Measurements from ENCODE around the gene CNTN2.

CNTN2 gene

DNA sequence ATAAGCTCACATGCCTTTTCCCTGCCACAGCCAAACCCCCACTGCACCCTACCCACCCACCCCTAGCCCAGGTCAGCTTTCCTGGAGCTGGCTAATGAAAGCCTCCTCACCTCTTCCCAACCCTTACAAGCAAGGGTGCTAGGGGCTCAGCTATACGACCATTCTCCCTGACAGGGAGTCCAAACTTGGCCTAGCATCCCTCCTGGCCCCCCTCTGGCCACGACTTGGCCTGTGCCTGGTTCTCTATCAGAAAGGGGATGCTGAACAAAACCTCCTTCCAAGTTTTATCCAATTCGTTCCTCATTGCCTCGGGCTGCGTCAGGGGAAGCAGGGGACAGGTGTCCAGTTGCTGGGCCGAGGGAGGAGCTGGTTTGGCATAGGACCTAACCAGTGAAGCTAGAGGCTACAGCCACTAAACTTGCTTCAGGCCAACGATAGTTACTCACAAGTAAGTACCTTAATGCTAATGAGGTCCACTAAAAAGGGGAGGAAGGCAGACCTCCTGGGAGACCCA, 32.7 kb downstream of the CNTN2 start:
- DNase-seq, result no peak

DNA sequence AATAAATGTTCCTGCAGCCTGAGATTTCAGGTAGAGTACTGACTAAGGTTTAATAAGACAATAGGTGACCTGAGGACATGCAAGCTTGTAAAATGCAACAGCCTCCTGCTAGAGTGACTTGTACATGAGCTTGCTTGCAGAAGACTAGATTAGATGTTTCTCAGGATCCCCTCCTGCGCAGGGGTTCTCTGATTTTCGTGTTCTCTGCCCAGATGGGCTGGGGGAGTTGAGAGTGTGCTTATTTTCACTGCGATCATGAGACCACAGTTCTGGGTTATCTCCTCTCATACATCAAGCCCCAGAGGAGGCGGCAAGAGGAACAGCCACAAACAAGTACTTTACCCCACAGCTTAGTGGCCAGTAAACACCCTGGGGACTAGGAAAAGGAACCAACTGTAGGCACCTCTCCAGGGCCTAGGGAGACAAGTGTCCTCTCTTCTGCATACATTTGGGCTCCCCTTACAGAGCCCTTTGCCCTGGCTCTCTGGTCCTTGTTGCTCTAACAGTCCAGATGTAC, 33.3 kb downstream of the CNTN2 start:
- DNase-seq, result no peak

DNA sequence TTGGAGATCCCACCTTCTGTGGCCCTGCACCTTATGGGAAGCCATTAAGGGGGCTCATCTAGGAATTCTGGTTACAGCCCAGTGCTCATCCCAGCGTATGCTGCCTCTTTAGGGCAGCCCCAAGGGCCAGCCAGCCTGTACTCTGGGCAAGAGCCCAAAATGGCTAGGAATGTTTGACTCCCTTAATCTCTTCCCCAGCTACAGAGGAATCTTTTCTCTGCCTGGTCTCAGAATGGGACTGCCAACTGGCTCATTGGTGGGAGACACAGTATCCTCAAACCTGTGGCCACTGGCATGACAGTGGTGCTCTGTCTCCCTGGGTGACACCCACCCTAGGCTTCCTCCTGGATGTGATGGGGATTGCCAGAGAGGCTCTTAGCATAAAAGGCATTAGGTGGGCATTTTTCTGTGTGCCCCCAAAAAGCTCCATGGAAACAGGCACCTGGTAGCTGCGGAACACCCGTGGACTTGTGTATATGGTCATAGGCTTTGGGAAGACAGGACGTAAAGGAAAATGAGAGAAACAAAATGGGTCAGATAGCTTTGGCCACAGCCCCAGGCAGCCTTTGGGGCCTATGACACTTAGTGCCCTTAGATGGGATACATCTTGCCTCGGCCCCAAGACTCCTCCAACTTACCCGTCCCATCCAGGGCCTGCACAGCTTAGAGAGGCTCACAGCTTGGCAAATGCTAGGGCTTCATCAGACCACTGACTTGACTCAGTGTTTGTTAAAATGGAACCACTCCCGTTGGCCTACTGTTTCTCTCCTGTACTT, 34.3 kb downstream of the CNTN2 start:
- no peak for DNase-seq

DNA sequence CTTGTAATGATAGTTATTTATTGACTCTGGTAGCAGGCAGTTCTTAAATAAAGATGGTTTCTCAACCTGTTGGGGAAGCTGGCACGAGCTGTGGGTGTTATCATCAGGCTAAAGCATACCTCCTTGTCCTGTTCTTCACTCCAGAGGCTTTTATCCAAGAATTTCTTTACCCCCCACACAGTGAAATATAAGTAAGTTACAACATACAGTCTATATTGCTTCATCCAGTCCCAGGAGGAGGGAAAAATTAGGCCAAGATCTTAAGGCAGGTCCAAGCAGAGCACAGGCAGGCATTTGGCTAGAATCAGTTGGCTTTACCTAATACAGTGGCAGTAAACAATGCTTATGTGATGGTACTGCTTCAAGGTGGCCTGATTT, 34.9 kb downstream of the CNTN2 start:
- DNase-seq, result no peak

DNA sequence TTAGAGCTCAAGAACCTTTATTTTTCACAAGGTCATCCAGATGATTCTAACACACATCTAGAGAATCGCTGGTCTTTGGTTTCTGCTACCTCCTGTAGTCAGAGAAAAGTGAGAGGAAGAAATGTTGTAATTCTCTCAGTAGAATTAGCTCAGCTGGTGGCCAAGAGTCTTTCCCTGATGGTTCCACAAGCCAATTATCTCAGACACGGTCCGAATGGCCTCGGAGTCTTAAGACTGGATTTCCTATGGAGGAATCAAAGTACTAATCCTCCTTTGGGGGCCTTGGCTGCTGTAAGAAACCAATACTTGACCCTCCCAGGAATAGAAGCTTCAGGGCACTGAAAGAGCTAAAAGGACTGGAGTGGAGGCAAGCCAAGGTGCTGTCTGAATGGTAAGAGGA, 39.4 kb downstream of the CNTN2 start:
- no peak for DNase-seq

DNA sequence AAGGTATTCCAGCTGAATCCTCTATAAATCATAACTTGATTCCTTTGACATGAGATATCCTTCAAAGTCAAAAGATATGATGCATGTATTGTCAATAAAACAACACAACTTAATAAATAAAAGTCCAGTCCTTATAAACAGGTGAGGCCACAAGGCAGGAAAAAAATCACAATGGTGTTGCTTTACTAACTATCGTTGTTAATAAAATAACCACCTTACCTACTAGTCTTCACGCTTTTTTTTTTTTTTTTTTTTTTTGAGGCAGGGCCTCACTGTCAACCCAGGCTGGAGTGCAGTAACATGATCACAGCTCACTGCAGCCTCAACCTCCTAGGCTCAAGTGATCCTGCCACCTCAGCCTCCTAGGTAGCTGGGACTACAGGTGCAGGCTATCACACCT, 41.3 kb downstream of the CNTN2 start, which contains the start of gene TMEM81:
Gene TMEM81, minus strand, starts transcription at position 101 of the 400 bp plus-strand sequence. CDS start 140 bp downstream, outside the sequence.
- DNase-seq, result no peak

DNA sequence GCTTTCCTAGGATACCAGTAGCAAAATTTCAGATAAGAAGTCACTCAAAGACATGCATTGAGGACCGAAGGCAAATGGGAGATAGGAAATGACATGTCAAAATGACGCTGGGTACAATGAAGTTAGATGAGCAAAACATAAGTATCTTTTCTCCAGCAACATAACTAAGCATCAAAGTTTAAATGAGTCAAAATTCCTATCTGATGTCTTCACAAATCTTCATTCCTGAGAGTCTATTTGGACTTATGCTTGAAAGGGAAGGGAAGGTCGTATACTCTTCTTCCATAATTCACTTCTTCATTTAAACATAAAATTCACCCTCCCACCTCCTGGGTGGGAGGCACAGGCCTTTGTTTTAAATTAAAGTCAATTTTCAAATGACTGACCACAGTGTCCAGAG, 45.3 kb downstream of the CNTN2 start:
- DNase-seq, result no peak

DNA sequence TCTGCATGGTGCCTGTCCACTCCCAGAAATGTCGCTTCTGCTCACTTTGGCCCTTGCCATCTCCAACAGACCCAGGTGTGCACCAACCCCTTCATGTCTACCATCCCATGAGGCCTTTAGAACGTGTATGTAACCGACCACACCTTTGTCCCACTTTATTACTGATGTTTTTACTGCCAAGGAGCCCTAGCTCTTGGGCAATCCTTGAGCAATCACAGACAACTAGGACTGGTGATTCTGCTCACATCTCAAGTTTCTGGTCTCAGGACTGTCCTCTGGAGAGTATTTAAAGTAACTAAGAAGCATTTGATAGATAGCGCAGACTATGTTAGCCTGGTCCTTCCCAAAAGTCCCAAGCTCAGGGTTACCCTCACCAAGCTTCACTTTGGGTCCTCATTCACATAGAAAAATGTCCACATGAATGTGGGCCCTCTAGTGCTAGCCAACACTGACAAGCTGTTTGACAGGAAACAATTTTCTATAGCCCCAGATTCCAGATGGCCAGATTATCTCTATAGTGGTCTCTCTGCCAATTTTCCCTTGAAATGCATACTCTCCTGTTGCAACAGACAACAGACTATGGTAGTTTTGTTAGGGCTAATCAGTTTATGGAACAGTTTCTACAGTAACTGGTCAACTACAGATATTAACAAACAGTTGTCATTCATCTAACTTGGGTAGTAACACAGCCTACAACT, 48.2 kb downstream of the CNTN2 start:
- DNase-seq, result no peak

DNA sequence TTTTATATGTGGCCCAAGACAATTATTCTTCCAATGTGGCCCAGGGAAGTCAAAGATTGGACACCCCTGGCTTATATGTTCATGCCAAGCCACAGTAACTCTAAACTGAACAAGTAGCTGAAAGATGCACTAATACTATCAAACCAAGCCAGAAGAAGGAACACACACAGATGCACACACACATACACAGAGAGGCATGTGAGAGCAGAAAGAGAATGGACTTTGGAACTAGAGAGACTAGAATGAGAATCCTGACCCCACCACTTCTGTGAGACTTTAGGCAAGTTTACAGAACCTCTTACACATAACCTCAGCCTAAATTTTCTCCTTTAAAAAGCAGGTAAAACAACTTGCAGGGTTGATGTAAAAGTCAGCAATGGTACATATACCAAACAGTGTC, 52.4 kb downstream of the CNTN2 start:
- DNase-seq, result no peak

DNA sequence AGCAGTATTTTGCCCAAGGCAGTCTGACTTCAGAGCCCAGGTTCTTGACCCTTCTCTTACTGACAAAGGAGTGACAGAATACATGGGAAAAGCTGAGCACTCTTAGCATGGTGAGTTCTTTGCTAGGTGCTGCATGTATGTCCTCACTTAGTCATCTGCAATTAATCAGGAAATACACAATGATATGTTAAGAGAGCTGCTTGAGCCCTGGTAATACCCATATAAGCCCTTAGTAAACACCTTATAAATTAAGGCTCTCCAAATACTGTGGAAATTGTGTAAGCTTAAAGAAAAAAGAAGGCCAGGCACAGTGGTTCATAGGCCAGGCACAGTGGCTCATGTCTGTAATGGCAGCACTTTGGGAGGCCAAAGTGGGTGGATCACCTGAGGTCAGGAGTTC, 55.2 kb downstream of the CNTN2 start:
- no peak for DNase-seq

DNA sequence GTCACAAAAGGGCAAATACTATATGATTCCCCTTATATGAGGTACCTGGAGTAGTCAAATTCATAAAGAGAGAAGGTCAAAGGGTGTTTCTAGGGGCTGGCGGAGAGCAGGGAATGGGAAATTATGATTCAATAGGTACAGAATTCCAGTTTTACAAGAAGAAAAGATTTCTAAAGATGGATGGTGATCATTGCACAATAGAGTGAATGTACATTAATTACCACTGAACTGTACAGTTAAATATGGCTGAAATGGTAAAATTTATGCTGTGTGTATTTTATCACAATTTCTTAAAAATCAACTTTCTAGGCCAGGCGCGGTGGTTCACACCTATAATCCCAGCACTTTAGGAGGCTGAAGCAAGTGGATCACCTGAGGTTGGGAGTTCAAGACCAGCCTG, 59.4 kb downstream of the CNTN2 start:
- DNase-seq, result no peak

DNA sequence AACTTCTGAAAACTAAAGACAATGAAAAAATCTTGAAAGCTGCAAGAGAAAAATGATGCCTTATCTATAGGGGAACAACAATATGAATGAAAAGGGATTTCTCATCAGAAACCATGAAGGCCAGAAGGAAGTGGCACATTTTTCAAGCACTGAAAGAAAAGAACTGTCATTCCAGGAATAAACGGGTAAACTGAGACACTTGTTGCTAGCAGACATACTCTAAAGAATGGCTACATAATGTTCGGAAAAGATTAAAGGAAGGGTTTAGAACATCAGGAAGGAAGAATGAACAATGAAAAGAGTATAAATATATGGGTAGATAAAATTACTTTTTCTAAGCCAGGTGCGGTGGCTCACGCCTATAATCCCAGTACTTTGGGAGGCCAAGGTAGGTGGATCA, 64.3 kb downstream of the CNTN2 start:
- DNase-seq, result no peak

DNA sequence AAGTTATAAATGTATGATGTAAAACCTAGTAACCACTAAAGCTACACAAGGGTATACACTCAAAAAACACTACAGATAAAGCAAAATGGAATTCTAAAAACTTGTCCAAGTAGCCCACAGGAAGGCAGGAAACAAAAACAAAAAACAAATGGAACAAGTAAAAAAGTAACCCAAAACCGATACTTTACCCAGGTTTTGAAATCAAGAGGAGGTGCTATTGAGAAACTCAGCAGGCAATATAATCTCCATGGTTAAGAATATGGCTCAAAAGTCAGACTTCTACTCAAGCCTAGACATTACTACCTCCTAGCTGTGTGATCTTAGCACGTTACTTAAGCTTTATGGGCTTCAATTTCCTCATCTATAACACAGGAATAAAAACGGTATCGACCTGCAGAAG, 65.5 kb downstream of the CNTN2 start:
- DNase-seq, result no peak

DNA sequence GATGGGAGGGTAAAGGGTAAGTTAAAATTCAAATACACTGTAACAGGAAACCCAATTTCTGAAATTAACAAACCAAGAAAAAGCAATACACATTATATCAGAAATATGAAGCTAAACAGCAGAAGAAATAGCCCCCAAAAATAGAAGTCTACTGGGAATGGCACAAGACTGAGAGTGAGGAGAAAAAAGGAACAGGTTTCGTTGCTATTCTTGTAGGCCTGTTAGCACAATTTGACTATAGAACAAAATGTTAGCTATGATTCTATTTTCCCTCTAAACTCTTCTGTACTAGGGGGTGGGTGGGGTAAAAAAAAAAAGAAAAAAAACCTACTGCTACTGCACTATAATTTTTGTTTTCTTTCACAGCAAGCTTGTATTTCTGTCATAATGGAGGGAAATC, 66.3 kb downstream of the CNTN2 start:
- DNase-seq, result no peak

DNA sequence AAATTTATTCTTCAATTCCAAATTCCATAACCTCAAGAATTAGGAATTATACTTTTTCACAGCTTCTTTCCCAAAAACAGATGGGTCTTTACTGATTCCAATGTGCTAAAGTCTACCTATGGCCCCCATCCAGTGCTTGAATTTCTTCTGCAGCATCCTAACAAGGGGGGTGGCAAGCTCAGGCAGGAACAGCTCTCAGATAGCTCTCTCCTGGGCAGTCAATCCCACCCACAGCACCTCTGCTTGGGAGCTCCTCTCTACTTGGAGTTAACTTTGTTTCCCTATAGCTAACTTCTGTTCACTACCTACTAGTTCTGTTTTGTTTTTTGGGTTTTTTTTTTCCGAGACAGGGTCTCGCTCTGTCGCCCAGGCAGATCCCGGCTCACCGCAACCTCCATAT, 66.7 kb downstream of the CNTN2 start:
- no peak for DNase-seq

DNA sequence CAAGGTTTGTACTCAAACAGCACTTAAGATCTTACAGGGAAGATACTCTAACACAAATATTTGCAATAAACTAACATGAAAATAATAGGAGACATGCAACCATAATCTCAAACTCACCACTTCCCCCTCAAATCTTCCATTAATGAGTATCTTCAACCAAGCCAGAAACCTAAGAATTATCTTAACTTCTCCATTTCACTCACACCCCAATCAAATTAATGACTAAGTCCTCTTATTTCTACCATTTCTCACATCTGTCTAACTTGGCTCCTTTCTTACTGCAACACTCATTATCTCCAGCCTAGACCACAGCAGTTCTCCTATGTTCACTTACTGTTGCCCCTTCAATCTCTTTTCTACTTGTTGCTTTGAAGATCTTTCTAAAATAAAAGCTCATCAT, 68.3 kb downstream of the CNTN2 start:
- no peak for DNase-seq

DNA sequence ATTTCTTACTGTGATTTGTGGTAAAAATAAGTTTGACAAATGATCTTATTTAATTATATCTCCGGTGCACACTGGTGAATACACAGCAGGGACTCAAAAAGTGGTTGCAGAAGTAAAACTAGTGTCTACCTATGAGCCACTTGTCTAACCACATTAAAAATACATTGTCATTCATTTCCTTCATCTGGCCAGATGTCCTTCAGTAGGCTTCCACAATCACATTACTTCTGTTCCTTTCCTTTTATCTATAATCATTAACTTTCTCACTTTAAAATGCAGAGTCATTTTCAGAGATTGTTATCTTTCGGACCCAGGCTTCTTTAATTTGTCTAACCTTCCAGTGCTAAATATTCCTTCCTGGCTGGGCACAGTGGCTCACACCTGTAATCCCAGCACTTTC, 75.7 kb downstream of the CNTN2 start:
- DNase-seq, result no peak

DNA sequence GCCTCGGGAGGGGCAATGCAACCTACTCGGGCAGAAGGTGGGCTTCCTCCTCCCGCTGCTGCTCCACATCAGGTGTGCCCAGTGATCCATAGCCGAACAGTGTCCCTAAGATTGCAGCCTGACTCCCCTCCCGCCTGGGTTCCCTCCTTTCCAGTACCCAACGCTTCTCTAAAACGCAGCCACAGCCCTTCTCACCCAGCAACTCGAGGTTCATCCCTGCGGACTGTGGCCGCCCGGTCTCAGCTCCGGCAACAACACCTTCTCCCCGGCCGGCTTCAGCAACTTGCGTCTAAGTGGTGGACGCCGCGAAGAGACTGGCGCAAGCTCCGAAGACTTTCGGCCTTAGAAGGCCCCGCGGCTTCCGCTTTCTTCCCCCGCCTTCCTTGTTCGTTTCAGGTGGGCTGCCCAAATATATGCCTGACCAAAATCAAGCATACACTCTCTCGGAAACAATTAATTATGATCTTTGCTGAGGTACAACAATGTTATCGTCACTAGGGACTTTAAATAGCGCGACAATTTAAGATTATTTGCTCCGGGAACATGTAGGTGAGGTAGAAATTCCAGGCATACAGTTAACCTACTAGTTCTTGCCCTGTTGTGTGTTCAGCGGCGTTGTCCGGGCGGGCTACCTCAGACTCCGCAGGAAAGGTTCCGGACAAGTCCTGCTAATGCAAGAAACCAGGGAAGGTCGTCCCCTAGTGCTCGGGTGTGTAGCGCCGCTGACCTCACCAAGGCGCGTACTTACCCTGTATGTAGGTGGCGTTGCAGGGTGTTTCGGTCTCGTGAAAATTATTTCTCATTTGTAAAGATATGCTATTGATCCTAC, 78.9 kb downstream of the CNTN2 start, which contains the start of gene RBBP5:
Gene RBBP5, minus strand, starts transcription at position 319 of the 829 bp plus-strand sequence. Its CDS starts 105 bp downstream, at position 214.
- peak; percentile 97 to 98 (median 98) for DNase-seq

DNA sequence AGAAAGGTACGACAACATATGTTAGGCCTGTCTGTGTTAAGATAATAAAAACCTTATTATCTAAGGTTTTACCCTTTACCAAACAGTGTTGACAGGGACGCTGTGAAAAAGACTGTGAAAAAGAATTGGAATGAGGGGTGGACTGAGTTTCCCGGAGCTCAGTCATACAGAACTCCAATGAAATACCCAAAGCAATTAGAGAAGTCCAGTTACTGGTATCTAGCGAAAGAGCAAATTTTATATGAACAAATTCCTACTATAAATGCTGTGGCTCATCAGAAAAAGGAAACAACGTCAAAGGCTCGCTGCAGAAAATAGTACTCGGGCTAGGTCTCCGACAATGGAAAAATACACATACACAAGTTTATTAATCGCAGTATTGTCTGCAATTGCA, 79.5 kb downstream of the CNTN2 start:
- peak in 1 of 3 donors; percentile 74 for DNase-seq

DNA sequence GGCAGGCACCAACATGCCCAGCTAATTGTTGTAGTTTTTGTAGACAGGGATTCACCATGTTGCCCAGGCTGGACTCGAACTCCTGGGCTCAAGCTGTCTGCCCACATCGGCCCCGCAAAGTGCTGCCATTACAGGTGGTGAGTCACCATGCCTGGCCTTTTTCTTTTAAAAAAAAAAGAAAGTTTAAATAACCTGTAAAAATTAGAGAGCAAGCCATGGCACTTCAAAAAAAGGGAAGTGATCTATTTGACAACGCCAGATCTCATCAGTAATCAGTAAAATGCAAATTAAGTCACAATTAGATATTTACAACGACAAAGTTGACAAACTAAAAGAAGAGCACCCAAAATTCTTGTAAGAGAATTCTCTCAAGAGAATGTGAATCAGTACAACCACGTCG, 81.7 kb downstream of the CNTN2 start:
- no peak for DNase-seq

DNA sequence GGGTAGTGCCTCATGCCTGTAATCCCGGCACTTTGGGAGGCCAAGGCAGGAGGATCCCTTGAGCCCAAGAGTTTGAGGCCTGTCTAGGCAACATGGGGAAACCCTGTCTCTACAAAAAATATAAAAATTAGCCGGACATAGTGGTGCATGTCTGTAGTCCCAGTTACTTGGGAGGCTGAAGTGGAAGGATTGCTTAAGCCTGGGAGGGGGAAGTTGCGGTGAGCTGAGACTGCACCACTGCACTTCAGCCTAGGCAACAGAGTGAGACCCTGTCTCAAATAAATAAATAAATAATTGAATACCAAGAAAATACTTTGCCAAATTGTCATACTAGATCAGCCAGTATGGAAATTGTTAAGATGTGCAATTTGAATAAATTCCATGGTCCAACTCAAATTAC, 84.6 kb downstream of the CNTN2 start:
- DNase-seq, result peak; percentile 25 to 33 (median 31)
